Stimulated activated naive CD8-positive, alpha-beta T cell treated with anti-CD3 and anti-CD28 coated beads, Interleukin-15, Interleukin-2, amounts not matched to agents 100 ng/mL and 50 ng/mL, for 24 hours (primary cell): ENCODE data around the gene C3.
A peak's percentile ranks its signal among the peaks of the same experiment; 100 is the strongest.

Source experiments
- H3K27ac Mint-ChIP-seq: one replicate; pipeline ENCODE4 v1.8.0; 2021; ENCODE audit warnings: mild to moderate bottlenecking, mixed read lengths
- H3K27me3 Mint-ChIP-seq: one replicate; pipeline ENCODE4 v1.8.0; 2021; ENCODE audit warnings: mixed read lengths
- H3K36me3 Mint-ChIP-seq: one replicate; pipeline ENCODE4 v1.8.0; 2021; ENCODE audit warnings: low read depth, mixed read lengths
- H3K4me1 Mint-ChIP-seq: one replicate; pipeline ENCODE4 v1.8.0; 2021; ENCODE audit warnings: low read depth, mixed read lengths
- H3K4me3 Mint-ChIP-seq: one replicate; pipeline ENCODE4 v1.8.0; 2021; ENCODE audit warnings: mild to moderate bottlenecking, mixed read lengths
- H3K9me3 Mint-ChIP-seq: one replicate; pipeline ENCODE4 v1.8.0; 2021; ENCODE audit warnings: mixed read lengths

The C3 gene

DNA sequence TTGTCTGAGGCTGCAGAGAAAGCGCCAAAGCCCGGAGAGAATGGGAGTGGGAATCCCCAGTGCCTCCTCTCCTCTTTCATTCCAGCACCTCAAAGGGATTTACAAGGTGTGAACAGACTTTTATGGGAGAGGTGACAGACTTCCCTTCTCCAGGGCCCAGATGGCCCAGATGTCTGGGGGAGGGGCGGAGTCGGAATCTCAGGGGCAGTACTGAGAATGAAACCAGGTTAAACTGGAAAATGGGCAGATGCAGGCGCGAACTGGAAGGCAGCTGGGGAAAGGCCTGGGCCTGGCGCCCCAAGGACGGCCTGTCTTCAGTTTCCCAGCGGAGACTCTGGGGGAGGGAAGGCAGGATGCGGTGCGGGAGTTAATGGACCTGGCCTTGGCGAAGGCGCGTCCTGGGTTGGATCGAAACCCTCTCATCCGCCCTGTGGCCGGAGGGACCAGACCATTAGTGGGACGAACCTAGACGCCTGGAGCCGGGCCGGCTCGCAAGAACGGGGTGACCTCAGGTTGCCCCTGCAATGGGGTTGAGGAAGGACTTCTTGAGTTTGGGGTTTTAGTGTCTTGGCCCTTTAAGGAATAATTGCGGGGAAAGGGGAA lies 18.4 kb upstream of the C3 start:
- peak overlapping the region; percentile 96 for H3K27ac Mint-ChIP-seq
- H3K4me3 Mint-ChIP-seq, result peak overlapping the region; percentile 96
- peaks cover 16% of the 10 kb centered on the region for H3K36me3 Mint-ChIP-seq
- H3K9me3 Mint-ChIP-seq, result no peaks in the 10 kb centered on the region
- no peaks in the 10 kb centered on the region for H3K27me3 Mint-ChIP-seq
- peaks cover 47% of the 10 kb centered on the region for H3K4me1 Mint-ChIP-seq

DNA sequence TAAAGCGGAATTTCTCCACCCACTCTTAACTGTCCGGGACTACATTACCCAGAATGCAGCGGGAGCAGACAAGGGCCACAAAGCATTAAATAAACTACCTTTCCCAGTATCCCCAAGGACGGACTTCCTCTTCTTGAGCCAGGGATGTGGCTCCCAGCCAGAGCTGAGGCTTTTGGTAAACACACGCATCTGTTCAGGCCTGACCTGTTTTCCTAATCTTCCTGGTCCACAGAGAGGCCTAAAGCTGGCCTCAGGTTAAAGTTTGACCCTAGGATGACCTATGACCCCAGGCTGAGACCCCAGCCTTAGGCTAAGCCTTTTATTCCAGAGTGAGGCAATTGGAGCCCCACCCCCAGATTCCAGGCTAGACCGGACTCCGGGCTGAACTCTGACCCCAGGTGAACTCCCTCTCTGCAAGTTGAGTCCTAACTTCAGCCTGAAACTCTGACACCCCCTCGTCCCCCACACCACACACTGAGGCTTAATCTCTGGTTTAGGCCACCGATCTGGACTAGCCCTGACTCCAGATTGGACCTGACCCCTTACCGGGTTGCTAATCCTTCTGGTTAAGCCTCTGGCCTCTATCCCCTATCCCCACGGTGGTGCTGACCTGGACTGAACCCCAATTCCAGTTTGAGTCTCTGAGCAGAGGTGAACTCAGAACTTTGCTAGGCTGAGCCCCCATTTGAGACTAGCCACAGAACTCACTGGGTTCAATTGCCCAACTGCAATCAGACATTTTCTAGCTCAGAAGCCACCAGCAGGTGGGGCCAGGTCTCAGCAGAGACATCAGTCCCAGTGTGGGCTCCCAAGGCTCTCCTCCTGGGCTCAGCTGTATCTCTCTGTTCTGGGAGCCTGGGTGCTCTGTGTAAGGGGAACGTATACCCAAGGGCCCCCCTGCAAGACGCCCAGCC lies 17.7 kb upstream of the C3 start:
- Mint-ChIP-seq H3K4me3 (peak overlapping the region; percentile 96), H3K27ac (peak overlapping the region; percentile 96), H3K9me3 (no peaks in the 10 kb centered on the region), H3K36me3 (peaks cover 8% of the 10 kb centered on the region), H3K4me1 (peaks cover 44% of the 10 kb centered on the region), H3K27me3 (no peaks in the 10 kb centered on the region)

DNA sequence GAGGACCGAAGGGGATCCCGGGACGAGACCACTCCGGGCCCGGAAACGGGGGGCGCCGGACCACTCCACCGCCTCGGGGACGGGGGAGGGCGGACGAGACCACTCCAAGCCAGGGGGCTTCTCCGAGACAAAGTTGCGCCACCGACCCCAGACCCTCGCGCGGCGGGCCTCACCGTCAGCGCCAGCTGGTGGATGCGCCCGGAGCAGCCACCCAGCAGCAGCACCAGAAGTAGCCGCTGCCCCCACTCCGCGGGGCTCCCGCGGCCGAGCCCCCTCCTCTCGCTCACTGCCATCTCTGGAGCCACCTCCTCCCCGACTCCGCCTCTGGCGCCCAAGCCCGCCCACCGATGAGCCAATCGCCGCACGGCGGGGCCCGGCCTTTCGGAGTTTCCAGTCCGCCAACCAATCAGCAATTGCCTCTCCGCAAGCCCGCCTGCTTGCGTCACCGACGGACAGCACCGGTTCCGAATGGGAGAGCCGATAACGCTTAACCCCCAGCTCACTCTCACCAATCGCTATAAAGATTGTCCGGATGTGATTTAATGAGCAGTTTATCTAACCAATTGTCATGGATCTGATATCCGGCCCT lies 16.9 kb upstream of the C3 start, which contains the start of gene GPR108:
GPR108 (minus strand) TSS at position 297 of the 589 bp plus-strand sequence; CDS start at position 293, 4 bp downstream.
- no peaks in the 10 kb centered on the region for H3K9me3 Mint-ChIP-seq

DNA sequence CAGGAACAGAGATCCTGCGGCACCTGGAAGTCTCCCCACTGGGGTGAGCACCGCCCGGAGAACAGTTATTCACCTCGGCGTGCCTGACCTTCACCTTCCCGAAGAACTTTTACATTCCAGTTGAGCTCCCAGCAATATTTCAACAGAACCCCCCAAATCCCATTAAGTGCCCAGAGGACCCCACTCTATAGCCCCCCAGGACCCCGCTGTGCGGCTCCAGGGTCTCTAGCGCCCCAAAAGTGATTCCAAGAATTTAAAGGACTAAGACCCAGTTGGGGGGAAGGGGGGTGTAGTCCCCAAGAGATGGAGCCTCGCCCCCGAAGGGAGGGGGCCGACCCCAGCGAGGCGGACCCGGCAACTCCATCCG lies 16.4 kb upstream of the C3 start:
- H3K27ac Mint-ChIP-seq, result peak overlapping the region; percentile 96
- peak overlapping the region; percentile 96 for H3K4me3 Mint-ChIP-seq
- H3K27me3 Mint-ChIP-seq, result no peaks in the 10 kb centered on the region
- H3K4me1 Mint-ChIP-seq, result peaks cover 44% of the 10 kb centered on the region
- H3K9me3 Mint-ChIP-seq, result no peaks in the 10 kb centered on the region
- peaks cover 8% of the 10 kb centered on the region for H3K36me3 Mint-ChIP-seq

More for the DNA sequence above, 16.9 kb upstream of the C3 start, which contains the start of gene GPR108:
- H3K27ac Mint-ChIP-seq, result peak within 1 kb of the TSS; percentile 96
- H3K36me3 Mint-ChIP-seq, result peaks cover 8% of the 10 kb centered on the region
- H3K4me1 Mint-ChIP-seq, result peaks cover 44% of the 10 kb centered on the region
- H3K4me3 Mint-ChIP-seq, result peak within 1 kb of the TSS; percentile 96
- no peaks in the 10 kb centered on the region for H3K27me3 Mint-ChIP-seq

DNA sequence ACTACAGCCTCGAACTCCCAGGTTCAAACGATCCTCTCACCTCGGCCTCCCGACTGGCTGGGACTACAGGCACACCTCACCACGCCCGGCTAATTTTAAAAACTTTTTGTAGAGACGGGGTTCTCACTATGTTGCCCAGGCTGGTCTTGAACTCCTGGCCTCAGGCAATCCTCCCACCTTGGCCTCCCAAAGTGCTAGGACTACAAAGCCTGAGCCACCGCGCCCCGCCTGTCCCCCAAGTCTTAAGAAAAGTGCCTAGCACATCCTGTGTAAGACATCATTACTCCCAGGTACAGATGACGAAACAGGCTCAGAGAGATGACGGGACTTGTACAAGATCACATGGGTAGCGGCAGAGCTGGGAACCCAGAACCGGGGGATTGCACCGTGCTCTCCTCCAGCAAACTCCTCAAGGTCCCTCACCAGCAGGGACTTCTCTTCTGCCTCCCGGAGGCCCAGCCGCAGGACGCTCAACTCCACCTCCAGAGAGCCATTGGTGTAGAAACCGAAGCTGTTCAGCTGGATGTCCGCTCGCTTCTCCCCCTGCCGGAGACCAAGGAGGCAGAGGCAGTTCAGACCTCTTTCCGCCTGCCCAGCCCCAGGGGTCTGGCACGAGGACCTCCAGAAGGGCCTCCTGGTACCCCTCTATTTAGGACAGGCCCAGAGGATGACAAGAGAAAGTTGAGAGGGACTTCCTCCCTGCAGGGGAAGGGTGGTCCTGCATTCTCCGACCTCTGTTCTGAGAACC lies 15.9 kb upstream of the C3 start:
- peak overlapping the region; percentile 96 for H3K27ac Mint-ChIP-seq
- no peaks in the 10 kb centered on the region for H3K27me3 Mint-ChIP-seq
- peak overlapping the region; percentile 96 for H3K4me3 Mint-ChIP-seq
- peaks cover 8% of the 10 kb centered on the region for H3K36me3 Mint-ChIP-seq
- H3K4me1 Mint-ChIP-seq, result peaks cover 39% of the 10 kb centered on the region
- no peaks in the 10 kb centered on the region for H3K9me3 Mint-ChIP-seq

DNA sequence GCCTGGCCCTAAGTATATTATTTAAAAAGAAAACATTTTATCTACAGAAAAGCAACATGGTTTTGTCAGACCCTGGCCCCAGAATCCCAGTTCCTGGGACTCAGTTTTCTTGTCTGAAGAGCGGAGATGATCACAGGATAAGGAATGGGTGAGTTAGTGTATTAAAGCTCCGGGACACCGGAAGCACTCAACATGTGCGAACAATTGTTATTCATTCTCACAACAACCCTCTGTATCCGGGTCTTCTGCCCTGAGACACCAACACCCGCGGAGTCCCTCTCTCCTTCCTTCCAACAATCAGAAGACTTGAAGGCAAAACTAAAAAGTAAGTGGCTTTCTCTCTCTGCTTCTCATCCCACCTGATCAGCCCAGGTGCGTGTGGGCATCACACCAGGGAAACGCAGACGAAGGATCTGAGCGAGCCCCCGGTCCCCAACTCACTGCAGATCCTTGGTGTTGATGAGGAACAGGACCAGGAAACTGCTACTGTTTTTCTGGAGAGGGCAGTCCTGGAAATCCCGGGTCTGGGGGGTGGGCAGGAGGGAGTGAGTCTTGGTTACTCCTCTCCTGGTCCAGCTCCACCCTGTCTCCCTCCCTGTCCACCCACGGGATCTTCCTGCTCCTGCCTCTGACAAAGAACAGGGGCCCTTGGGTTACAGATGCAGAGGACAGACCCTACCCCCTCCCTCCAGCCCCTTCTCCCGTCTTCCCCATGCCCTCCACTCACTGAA lies 14.9 kb upstream of the C3 start:
- Mint-ChIP-seq H3K4me1 (peaks cover 33% of the 10 kb centered on the region), H3K27me3 (no peaks in the 10 kb centered on the region), H3K9me3 (no peaks in the 10 kb centered on the region), H3K36me3 (peaks cover 8% of the 10 kb centered on the region), H3K4me3 (peak overlapping the region; percentile 96), H3K27ac (peak overlapping the region; percentile 96)

DNA sequence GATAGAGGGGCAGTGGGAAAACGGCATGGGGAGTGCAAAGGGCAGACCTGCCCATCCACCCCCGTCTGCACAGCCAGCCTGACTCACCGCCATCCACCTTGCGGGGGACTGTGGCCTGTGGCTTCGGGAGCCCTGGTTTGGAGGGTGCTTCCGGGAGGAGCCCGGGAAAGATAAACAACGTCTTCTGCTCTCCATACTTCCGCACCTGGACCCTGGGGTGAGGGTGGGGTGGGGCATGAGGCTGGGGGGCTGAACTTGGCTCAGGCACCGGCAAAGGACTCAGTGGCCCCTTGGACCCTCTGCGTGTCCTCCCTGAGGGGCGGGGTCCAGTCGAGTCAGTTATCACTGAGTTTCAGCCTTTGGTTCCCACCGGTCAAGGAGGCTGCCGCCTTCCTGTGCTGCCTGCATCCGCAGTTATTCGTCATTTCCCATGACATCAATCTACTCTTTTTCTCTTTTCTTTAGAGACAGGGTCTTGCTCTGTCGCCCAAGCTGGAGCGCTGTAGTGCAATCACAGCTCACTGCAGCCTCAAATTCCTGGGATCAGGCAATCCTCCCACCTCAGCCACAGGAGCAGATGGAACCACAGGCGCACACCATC lies 13.7 kb upstream of the C3 start:
- peaks cover 31% of the 10 kb centered on the region for H3K4me1 Mint-ChIP-seq
- H3K4me3 Mint-ChIP-seq, result no peak overlapping the region
- H3K36me3 Mint-ChIP-seq, result peaks cover 8% of the 10 kb centered on the region
- no peaks in the 10 kb centered on the region for H3K27me3 Mint-ChIP-seq
- H3K27ac Mint-ChIP-seq, result no peak overlapping the region
- H3K9me3 Mint-ChIP-seq, result no peaks in the 10 kb centered on the region

DNA sequence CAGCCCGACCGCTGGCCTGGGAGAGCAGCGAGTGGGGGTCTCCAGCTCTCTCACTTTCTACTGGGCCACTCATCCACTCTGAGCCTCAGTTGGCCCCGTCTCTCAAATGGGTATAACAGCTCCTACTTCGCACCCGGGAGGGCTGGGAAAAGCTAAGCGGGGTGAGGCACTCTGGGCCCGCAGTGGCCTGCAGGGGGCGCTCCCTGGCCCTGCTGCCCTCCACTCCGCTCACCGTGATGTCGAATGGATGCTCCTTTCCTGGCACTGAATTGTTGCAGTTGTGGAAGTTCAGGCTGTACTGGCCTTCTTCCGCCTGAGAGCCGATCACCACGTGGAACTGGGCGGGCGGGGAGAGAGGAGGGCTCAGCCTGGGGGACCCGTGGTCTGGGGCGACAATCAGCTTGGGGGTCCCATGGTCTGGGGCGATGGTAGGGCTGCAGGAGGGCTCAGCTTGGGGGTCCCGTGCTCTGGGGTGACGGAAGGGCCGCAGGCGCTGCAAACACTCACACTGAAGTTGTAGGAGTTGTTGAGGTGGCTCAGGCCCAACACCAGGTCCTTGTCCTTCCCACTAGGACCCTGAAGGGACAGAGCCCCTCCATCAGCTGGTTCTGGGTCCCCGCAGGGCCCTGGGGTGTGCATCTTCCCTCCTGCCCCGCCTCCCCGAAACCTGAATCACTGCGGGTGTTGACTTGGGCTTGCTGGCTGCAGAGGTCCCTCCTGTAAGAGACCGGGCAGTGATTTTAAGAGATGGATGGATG lies 13.1 kb upstream of the C3 start:
- H3K4me3 Mint-ChIP-seq, result no peak overlapping the region
- H3K27me3 Mint-ChIP-seq, result no peaks in the 10 kb centered on the region
- H3K4me1 Mint-ChIP-seq, result peaks cover 27% of the 10 kb centered on the region
- H3K36me3 Mint-ChIP-seq, result peaks cover 8% of the 10 kb centered on the region
- H3K9me3 Mint-ChIP-seq, result no peaks in the 10 kb centered on the region
- no peak overlapping the region for H3K27ac Mint-ChIP-seq

DNA sequence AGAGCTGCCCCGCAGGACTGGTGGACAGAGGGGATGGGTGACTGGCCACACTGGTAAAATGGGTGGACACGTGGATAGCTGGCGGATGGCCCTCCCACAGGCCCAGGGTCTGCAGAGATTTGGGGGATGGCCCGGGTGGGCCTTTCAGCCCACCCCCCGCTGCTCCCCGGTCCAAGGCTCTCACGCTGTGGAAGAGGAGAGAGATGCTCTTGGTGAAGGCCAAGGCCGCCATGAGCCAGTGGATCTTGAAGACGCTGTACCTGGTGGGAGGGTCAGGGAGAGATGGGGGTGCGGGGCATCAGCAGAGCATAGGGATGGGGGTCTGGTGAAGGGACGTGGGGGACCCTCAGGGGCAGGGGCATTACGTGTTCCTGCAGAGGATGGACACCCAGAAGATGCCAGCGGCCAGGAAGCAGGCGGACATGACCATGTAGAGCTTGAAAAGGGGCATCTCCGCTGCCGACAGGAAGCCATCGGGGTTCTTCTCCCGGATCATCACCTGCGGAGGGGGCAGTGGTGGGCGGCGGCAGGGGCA lies 12.4 kb upstream of the C3 start:
- Mint-ChIP-seq H3K27me3 (no peaks in the 10 kb centered on the region), H3K9me3 (no peaks in the 10 kb centered on the region), H3K27ac (no peak overlapping the region), H3K4me1 (peaks cover 26% of the 10 kb centered on the region), H3K36me3 (peaks cover 8% of the 10 kb centered on the region), H3K4me3 (no peak overlapping the region)

DNA sequence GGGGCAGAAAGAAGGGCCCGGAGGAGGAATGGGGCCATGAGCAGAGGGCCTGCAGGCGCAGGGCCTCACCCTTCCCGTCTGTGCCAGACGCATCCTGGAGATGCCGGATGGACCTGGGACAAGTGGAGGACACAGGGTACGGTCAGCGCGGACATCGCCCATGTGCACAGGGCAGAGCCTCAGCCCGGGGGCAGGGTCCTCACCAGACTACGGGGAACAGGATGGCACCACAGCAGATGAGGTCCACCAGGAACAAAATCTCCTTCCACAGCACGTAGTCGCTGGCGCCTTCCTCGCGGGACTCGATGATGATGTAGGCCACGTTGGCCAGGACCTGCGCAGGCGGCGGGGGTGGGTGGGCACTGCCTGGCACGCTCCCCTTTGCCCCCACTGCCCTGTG lies 11.4 kb upstream of the C3 start:
- Mint-ChIP-seq H3K27me3 (no peaks in the 10 kb centered on the region), H3K36me3 (peaks cover 8% of the 10 kb centered on the region), H3K27ac (no peak overlapping the region), H3K9me3 (no peaks in the 10 kb centered on the region), H3K4me1 (peaks cover 22% of the 10 kb centered on the region), H3K4me3 (no peak overlapping the region)

DNA sequence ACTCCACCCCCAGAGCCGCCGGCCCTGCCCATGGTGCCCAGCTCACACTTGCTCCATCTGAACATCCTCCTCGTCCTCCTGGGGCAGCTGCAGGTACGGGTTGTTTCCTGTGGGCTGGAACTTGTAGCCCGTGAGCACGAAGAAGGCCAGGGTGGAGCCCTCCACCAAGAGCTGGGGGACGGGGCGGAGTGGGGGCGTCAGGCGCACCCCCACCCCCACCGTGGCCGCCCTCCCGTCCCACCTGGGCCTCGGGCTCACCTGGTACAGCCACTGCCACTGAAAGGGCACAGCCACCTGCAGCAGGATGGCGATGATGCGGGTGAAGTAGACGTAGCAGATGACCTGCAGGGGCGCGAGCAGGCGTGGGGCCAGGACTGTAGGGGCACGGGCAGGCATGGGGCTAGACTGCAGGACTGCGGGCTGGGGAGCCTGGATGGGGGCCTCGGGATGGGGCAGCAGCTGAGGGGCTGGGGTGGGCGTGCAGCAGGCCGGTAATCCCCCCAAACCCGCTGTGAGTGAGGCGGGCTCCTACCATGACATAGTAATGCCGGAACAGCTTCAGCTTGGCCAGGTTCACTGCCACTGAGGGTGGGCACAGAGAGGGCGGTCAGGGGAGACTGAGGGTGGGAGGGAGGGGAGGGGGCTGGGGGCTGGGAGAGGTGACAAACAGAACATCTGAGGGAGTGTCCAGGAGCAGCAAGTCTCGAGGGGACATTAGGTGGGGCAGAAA lies 10.7 kb upstream of the C3 start:
- H3K9me3 Mint-ChIP-seq, result no peaks in the 10 kb centered on the region
- no peak overlapping the region for H3K4me3 Mint-ChIP-seq
- H3K27me3 Mint-ChIP-seq, result no peaks in the 10 kb centered on the region
- peaks cover 18% of the 10 kb centered on the region for H3K4me1 Mint-ChIP-seq
- peaks cover 8% of the 10 kb centered on the region for H3K36me3 Mint-ChIP-seq
- H3K27ac Mint-ChIP-seq, result no peak overlapping the region

DNA sequence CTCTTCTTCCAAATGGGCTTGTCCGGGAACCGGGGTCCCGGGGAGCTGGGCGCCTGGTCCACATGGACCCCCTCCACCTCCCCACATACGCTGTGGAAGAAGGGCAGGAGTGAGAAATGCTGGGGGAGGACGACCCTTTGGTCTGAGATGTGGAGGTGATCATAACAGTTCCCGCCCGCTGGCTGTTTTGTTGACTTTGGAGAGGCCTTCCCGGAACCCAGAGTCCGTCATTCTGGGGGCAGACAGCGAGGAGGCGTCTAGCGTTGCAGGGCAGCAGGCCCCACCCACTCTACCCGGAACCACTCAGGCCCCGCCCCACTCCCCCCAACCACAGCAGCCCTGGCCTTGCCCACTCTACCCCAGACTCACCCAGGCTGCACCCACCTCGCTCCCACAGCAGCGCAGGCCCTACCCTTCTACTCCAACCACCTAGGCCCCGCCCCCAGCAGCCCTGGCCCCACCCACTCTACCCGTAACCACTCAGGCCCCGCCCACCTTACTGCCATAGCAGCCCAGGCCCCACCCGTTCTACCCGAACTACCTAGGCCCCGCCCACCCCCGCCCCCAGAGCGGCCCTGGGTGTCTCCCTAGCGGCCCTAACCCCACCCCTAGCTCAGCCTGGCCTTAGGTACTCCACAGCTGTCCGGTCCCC lies 9.8 kb upstream of the C3 start:
- peaks cover 8% of the 10 kb centered on the region for H3K36me3 Mint-ChIP-seq
- H3K4me3 Mint-ChIP-seq, result no peak overlapping the region
- H3K27me3 Mint-ChIP-seq, result no peaks in the 10 kb centered on the region
- peaks cover 15% of the 10 kb centered on the region for H3K4me1 Mint-ChIP-seq
- H3K27ac Mint-ChIP-seq, result no peak overlapping the region
- H3K9me3 Mint-ChIP-seq, result no peaks in the 10 kb centered on the region
